HL-60/S4 treated with phorbol 12-myristate 13-acetate at 8.2 ng/mL for 4 days and 3 days (cell line): Measurements from ENCODE around the gene SLC46A3.

Source experiments
- in situ Hi-C: fragments of 300-500 bp; cut with MboI; formaldehyde crosslinking; loops from 2 replicates; pipeline ENCODE4 v1.15.0; 2022; ENCODE audit warnings: low sequenced_read_pairs

The SLC46A3 gene

GRCh38 chr13:28685114-28685513 lies 33.7 kb downstream of the SLC46A3 start:
- in situ Hi-C loops: loop anchor here (25.0 kb wide), 1 partner anchor 102 kb away; no protein-coding TSS in a partner anchor

- in situ Hi-C loops: loop anchor here (25.0 kb wide), 1 partner anchor 103 kb away; no protein-coding TSS in a partner anchor
Measured at GRCh38 chr13:28684257-28684656, 34.5 kb downstream of the SLC46A3 start.

- in situ Hi-C loops: loop anchor here (25.0 kb wide), 1 partner anchor 104 kb away; no protein-coding TSS in a partner anchor
Measured at GRCh38 chr13:28683169-28683568, 35.6 kb downstream of the SLC46A3 start.

GRCh38 chr13:28680541-28680940 lies 38.2 kb downstream of the SLC46A3 start:
- in situ Hi-C loops: loop anchor here (25.0 kb wide), 1 partner anchor 107 kb away; no protein-coding TSS in a partner anchor

DNA sequence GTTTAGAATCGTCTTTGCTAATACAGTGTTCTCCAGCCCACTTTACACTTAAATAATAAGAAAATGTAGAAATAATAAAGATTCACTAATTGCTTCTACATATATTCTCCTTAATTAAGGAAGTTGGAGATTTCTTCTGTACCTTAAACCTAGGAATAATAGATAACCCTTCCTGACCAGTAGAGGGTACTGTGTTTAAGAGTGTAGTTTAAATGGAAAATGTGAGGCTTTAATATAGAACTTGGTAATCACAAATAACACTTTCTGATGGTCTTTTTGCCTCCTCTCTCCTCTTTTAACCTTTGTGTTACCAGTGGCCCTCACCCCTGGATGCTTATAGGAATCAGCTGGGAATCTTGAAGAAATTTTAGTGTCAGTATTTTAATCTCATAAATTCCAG lies 39.1 kb downstream of the SLC46A3 start:
- in situ Hi-C loops: loop anchor here (25.0 kb wide), 1 partner anchor 108 kb away; no protein-coding TSS in a partner anchor

- in situ Hi-C loops: loop anchor here (25.0 kb wide), 1 partner anchor 108 kb away; no protein-coding TSS in a partner anchor
Measured at GRCh38 chr13:28678809-28679208, 40.0 kb downstream of the SLC46A3 start.

DNA sequence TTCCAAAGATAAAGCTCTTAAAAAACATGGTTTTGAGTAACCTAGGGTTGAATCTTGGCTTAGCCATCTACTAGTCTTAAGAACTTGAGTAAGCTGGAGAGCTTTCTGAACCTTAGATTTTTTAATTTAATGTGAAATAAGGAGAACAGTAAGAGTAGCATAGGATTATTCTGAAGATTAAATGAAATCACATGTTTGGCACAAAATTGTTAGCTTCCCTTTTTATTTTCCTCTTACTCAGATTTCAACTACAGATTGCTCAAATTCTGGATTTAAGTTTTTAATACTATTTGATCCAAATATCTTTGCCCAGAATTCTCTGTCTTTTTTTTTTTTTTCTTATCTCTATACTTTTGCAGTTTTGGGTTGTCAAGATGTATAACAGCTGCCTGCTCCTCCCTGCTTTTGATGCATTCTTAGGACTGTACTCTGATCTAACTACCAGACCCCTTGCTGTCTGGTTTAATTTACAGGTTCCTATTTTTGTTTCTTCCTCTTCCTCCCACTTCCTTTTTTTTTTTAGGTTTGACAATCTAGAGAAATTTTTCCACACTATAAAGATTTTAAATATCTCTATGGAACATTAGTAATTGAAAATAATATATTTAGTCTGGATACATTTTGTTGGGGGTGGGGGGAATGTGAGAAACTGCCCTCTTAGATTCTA lies 47.5 kb downstream of the SLC46A3 start:
- in situ Hi-C loops: no loop called here

- in situ Hi-C loops: no loop called here
Measured at GRCh38 chr13:28666897-28667488, 51.8 kb downstream of the SLC46A3 start.

- in situ Hi-C loops: no loop called here
Measured at GRCh38 chr13:28659621-28659970, 59.2 kb downstream of the SLC46A3 start.

DNA sequence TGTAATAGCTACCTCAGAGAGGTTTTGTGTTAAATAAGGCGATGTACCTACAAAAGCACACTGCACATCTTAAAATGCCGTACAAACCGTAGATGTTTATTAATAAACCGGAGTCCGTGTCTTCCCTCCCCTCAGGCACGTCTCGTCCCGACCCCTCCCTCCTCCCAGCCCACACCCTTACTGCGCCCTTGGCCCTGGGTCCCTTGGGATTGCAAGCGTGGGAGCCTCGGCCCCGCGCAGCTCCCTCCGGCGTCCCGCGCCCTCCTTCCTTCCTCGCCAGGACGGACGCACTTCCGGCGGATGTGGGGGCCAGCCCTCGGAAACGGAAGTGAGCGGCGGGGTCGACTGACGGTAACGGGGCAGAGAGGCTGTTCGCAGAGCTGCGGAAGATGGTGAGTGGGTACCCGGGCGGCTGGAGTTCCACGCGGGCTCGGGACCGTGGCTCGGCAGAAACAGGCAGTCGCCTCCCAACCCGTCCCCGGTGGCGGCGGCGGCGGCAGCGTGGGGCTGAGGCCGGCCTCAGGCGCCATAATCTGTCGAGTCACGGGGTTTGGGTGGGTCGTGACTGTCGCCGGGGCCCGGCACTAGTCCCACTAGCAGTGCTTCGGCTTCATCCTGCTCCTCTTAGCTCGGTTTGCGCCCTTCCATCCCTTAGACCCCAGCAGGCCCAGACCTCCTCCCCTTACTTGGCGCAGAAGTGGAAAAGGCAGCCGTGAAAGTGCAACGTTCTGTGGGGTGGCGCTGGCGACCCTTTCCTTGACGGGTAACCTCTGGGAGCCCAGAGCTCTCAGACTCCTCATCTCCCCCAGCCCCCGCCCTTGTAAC lies 59.8 kb downstream of the SLC46A3 start, which contains the start of gene POMP:
TSS of gene POMP (plus strand) at position 335 of the 825 bp plus-strand sequence. CDS start at position 390, 55 bp downstream.
- in situ Hi-C loops: no loop called here

- in situ Hi-C loops: no loop called here
Measured at GRCh38 chr13:28658539-28658795, 60.3 kb downstream of the SLC46A3 start.

DNA sequence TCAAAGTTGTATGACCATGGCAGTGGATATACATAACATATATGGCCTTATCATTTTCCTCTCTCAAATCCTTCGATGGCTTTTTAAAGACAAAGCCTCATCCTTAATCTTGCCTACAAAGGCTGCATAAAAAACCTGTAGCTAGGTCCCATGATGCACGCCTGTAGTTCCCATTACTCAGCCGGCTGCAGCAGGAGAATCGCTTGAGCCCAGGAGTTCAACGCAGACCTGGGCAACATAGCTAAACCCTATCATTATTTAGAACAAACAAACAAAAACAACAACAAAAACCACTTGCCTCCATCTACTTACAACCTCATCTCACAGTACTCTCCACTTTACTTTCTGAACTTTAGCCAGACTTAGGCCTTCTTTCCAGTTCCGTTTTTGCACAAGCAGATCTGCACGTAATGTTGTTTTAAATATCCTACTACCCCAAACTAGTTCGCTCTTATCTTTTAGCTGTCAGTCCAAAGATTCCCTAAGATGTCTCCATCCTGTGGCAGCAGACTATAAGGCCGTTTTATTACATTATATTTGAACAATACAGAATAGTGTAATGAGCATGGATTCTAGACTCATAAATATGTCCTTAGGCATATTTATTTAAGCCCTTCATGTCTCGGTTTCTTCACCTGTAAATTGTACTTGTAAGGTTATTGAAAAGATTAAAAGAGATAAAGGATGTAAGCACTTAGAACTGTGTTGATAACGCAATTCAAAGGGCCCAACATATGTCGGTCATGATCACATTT lies 60.8 kb downstream of the SLC46A3 start:
- in situ Hi-C loops: no loop called here

- in situ Hi-C loops: no loop called here
Measured at GRCh38 chr13:28655561-28655960, 63.2 kb downstream of the SLC46A3 start.

DNA sequence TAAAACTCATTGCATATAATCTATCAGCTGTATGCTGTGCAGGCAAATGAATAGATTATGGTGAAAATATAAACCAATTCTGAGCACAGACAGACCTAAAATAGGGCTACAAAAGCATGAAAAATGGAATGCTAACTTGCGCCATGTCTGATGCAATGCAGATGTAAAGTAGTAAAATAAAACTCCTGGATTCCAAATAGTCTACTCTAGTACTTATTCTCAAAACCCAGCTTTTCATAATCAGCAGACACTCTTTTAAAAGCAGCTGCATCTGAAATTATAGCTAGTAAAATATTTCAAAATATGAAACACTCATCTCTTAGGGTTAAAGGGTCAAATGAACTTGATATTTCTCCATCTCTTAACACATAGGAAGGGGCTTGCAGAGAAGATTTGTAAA lies 64.5 kb downstream of the SLC46A3 start:
- in situ Hi-C loops: no loop called here

DNA sequence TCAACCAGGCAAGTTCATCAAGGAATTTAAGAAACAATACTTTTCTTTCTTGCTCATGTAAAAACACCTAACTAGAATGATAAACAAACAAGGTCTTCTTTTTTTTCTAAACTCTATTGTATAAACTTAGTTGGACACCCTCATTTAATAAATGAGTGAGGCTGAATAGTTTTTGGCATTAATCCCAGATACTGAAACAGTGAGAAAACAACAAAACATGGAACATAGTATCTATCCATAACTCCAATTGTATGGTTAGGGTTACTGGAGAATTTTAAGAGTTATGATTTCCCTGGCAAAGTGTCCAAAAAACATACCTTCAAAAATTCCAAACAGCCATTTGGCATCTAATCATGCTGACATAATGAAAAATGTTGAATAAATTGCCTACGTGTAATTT lies 65.7 kb downstream of the SLC46A3 start:
- in situ Hi-C loops: no loop called here

- in situ Hi-C loops: no loop called here
Measured at GRCh38 chr13:28651810-28652401, 66.9 kb downstream of the SLC46A3 start.

GRCh38 chr13:28650284-28650683 lies 68.5 kb downstream of the SLC46A3 start:
- in situ Hi-C loops: no loop called here
